ENCODE measurements around the gene GRIN3A.

The GRIN3A gene

GRCh38 chr9:101758304-101758930 is 20.0 kb upstream of the GRIN3A start:
- WGBS, 2 donors (ENCODE audit: extremely low coverage in 2 of 2, insufficient read length in 2 of 2, insufficient replicate concordance in 1 of 2): no CpG with 5 or more reads among the region's 2 CpGs
- Histone ChIP-seq H3K4me3 (ENCODE audit: low read length in 2 of 2) (no peak overlapping the region), H3K18ac (ENCODE audit: low read length) (no peak overlapping the region), H3K14ac (ENCODE audit: low read length) (no peak overlapping the region), H2BK120ac (ENCODE audit: low read depth, low read length) (no peak overlapping the region), H3K9me3 (replicated peaks in 1 of 2; ENCODE audit: control insufficient read depth in 2 of 2, insufficient read depth in 1 of 2, low read depth in 1 of 2, low read length in 2 of 2) (no peaks in the 10 kb centered on the region), H3K27ac (replicated peaks; ENCODE audit: low read length) (no peak overlapping the region), H2BK12ac (ENCODE audit: low read length) (no peak overlapping the region), H3K4me1 (ENCODE audit: control insufficient read depth in 2 of 2, insufficient read depth in 1 of 2, low read depth in 1 of 2, low read length in 2 of 2) (no peaks in the 10 kb centered on the region), H2BK5ac (ENCODE audit: low read length) (no peak overlapping the region), H3K4me2 (ENCODE audit: insufficient read depth, low read length, poor library complexity, severe bottlenecking) (no peak overlapping the region), H3K4ac (ENCODE audit: low read length) (no peak overlapping the region), H2AK5ac (ENCODE audit: low read depth, low read length) (no peak overlapping the region), H3K27me3 (ENCODE audit: control insufficient read depth in 3 of 3, insufficient read depth in 3 of 3, low read depth in 1 of 3, low read length in 3 of 3) (no peaks in the 10 kb centered on the region), H4K8ac (ENCODE audit: low read depth, low read length) (no peak overlapping the region), H2AFZ (ENCODE audit: low read length) (no peak overlapping the region), H3K9ac (ENCODE audit: low read depth, low read length, poor library complexity) (no peak overlapping the region), H3K79me1 (ENCODE audit: low read depth, low read length) (no peaks in the 10 kb centered on the region), H4K91ac (ENCODE audit: low read depth, low read length, poor library complexity) (no peak overlapping the region), H3K23ac (ENCODE audit: low read depth, low read length, poor library complexity) (no peak overlapping the region), H3K36me3 (replicated peaks in 1 of 2; ENCODE audit: control insufficient read depth in 2 of 2, insufficient read depth in 2 of 2, low read length in 2 of 2) (no peaks in the 10 kb centered on the region), H2BK15ac (ENCODE audit: low read length) (no peak overlapping the region)
- no peak for DNase-seq (ENCODE audit: low spot score)

GRCh38 chr9:101753716-101754115 is 15.3 kb upstream of the GRIN3A start:
- Histone ChIP-seq H3K9ac (ENCODE audit: low read depth, low read length, poor library complexity) (no peak overlapping the region), H3K36me3 (replicated peaks in 1 of 2; ENCODE audit: control insufficient read depth in 2 of 2, insufficient read depth in 2 of 2, low read length in 2 of 2) (no peaks in the 10 kb centered on the region), H3K9me3 (replicated peaks in 1 of 2; ENCODE audit: control insufficient read depth in 2 of 2, insufficient read depth in 1 of 2, low read depth in 1 of 2, low read length in 2 of 2) (no peaks in the 10 kb centered on the region), H3K23ac (ENCODE audit: low read depth, low read length, poor library complexity) (no peak overlapping the region), H2BK120ac (ENCODE audit: low read depth, low read length) (no peak overlapping the region), H2AK5ac (ENCODE audit: low read depth, low read length) (no peak overlapping the region), H2AFZ (ENCODE audit: low read length) (no peak overlapping the region), H3K4ac (ENCODE audit: low read length) (no peak overlapping the region), H2BK5ac (ENCODE audit: low read length) (no peak overlapping the region), H3K27me3 (ENCODE audit: control insufficient read depth in 3 of 3, insufficient read depth in 3 of 3, low read depth in 1 of 3, low read length in 3 of 3) (no peaks in the 10 kb centered on the region), H3K4me3 (ENCODE audit: low read length in 2 of 2) (no peak overlapping the region), H2BK12ac (ENCODE audit: low read length) (no peak overlapping the region), H3K18ac (ENCODE audit: low read length) (no peak overlapping the region), H3K27ac (replicated peaks; ENCODE audit: low read length) (no peak overlapping the region), H2BK15ac (ENCODE audit: low read length) (no peak overlapping the region), H3K4me2 (ENCODE audit: insufficient read depth, low read length, poor library complexity, severe bottlenecking) (no peak overlapping the region), H3K4me1 (ENCODE audit: control insufficient read depth in 2 of 2, insufficient read depth in 1 of 2, low read depth in 1 of 2, low read length in 2 of 2) (no peaks in the 10 kb centered on the region), H4K91ac (ENCODE audit: low read depth, low read length, poor library complexity) (no peak overlapping the region), H3K79me1 (ENCODE audit: low read depth, low read length) (no peaks in the 10 kb centered on the region), H4K8ac (ENCODE audit: low read depth, low read length) (no peak overlapping the region), H3K14ac (ENCODE audit: low read length) (no peak overlapping the region)
- WGBS, 2 donors (ENCODE audit: extremely low coverage in 2 of 2, insufficient read length in 2 of 2, insufficient replicate concordance in 1 of 2): no CpG with 5 or more reads among the region's 5 CpGs
- DNase-seq (ENCODE audit: low spot score): no peak

GRCh38 chr9:101751895-101752294 is 13.4 kb upstream of the GRIN3A start:
- no peaks in the 10 kb centered on the region for H3K36me3 ChIP-seq (replicated peaks in 1 of 2; ENCODE audit: control insufficient read depth in 2 of 2, insufficient read depth in 2 of 2, low read length in 2 of 2)
- no peak overlapping the region for H3K4me2 ChIP-seq (ENCODE audit: insufficient read depth, low read length, poor library complexity, severe bottlenecking)
- H3K27ac ChIP-seq (replicated peaks; ENCODE audit: low read length): no peak overlapping the region
- no peak overlapping the region for H2AK5ac ChIP-seq (ENCODE audit: low read depth, low read length)
- no peaks in the 10 kb centered on the region for H3K79me1 ChIP-seq (ENCODE audit: low read depth, low read length)
- DNase-seq (ENCODE audit: low spot score): no peak
- H3K9ac ChIP-seq (ENCODE audit: low read depth, low read length, poor library complexity): no peak overlapping the region
- no peak overlapping the region for H2BK120ac ChIP-seq (ENCODE audit: low read depth, low read length)
- no peak overlapping the region for H4K8ac ChIP-seq (ENCODE audit: low read depth, low read length)
- no peaks in the 10 kb centered on the region for H3K9me3 ChIP-seq (replicated peaks in 1 of 2; ENCODE audit: control insufficient read depth in 2 of 2, insufficient read depth in 1 of 2, low read depth in 1 of 2, low read length in 2 of 2)
- H2BK5ac ChIP-seq (ENCODE audit: low read length): no peak overlapping the region
- H3K4me3 ChIP-seq (ENCODE audit: low read length in 2 of 2): no peak overlapping the region
- no peak overlapping the region for H3K23ac ChIP-seq (ENCODE audit: low read depth, low read length, poor library complexity)
- H3K18ac ChIP-seq (ENCODE audit: low read length): no peak overlapping the region
- no CpG with 5 or more reads among the region's 2 CpGs for WGBS, 2 donors (ENCODE audit: extremely low coverage in 2 of 2, insufficient read length in 2 of 2, insufficient replicate concordance in 1 of 2)
- no peak overlapping the region for H4K91ac ChIP-seq (ENCODE audit: low read depth, low read length, poor library complexity)
- no peak overlapping the region for H3K4ac ChIP-seq (ENCODE audit: low read length)
- no peak overlapping the region for H3K14ac ChIP-seq (ENCODE audit: low read length)
- H3K27me3 ChIP-seq (ENCODE audit: control insufficient read depth in 3 of 3, insufficient read depth in 3 of 3, low read depth in 1 of 3, low read length in 3 of 3): no peaks in the 10 kb centered on the region
- no peak overlapping the region for H2AFZ ChIP-seq (ENCODE audit: low read length)
- H3K4me1 ChIP-seq (ENCODE audit: control insufficient read depth in 2 of 2, insufficient read depth in 1 of 2, low read depth in 1 of 2, low read length in 2 of 2): no peaks in the 10 kb centered on the region
- H2BK12ac ChIP-seq (ENCODE audit: low read length): no peak overlapping the region
- no peak overlapping the region for H2BK15ac ChIP-seq (ENCODE audit: low read length)

- H4K8ac ChIP-seq (ENCODE audit: low read depth, low read length): no peak overlapping the region
- H3K27me3 ChIP-seq (ENCODE audit: control insufficient read depth in 3 of 3, insufficient read depth in 3 of 3, low read depth in 1 of 3, low read length in 3 of 3): peaks cover 8 to 68% (median 30%) of the 10 kb centered on the region in 3 experiments
- no peaks in the 10 kb centered on the region for H3K36me3 ChIP-seq (replicated peaks in 1 of 2; ENCODE audit: control insufficient read depth in 2 of 2, insufficient read depth in 2 of 2, low read length in 2 of 2)
- no CpG with 5 or more reads among the region's 2 CpGs for WGBS, 2 donors (ENCODE audit: extremely low coverage in 2 of 2, insufficient read length in 2 of 2, insufficient replicate concordance in 1 of 2)
- H2AFZ ChIP-seq (ENCODE audit: low read length): no peak overlapping the region
- peaks cover 0 to 3% of the 10 kb centered on the region in 2 donors for H3K9me3 ChIP-seq (replicated peaks in 1 of 2; ENCODE audit: control insufficient read depth in 2 of 2, insufficient read depth in 1 of 2, low read depth in 1 of 2, low read length in 2 of 2)
- no peak overlapping the region for H3K14ac ChIP-seq (ENCODE audit: low read length)
- no peak overlapping the region for H3K4me2 ChIP-seq (ENCODE audit: insufficient read depth, low read length, poor library complexity, severe bottlenecking)
- no peak overlapping the region for H3K27ac ChIP-seq (replicated peaks; ENCODE audit: low read length)
- no peak for DNase-seq (ENCODE audit: low spot score)
- no peak overlapping the region for H3K4me3 ChIP-seq (ENCODE audit: low read length in 2 of 2)
- H4K91ac ChIP-seq (ENCODE audit: low read depth, low read length, poor library complexity): no peak overlapping the region
- H2BK12ac ChIP-seq (ENCODE audit: low read length): no peak overlapping the region
- H3K23ac ChIP-seq (ENCODE audit: low read depth, low read length, poor library complexity): no peak overlapping the region
- no peak overlapping the region for H3K9ac ChIP-seq (ENCODE audit: low read depth, low read length, poor library complexity)
- no peak overlapping the region for H2BK5ac ChIP-seq (ENCODE audit: low read length)
- H2BK15ac ChIP-seq (ENCODE audit: low read length): no peak overlapping the region
- H2BK120ac ChIP-seq (ENCODE audit: low read depth, low read length): no peak overlapping the region
- H2AK5ac ChIP-seq (ENCODE audit: low read depth, low read length): no peak overlapping the region
- no peaks in the 10 kb centered on the region for H3K79me1 ChIP-seq (ENCODE audit: low read depth, low read length)
- H3K4me1 ChIP-seq (ENCODE audit: control insufficient read depth in 2 of 2, insufficient read depth in 1 of 2, low read depth in 1 of 2, low read length in 2 of 2): peaks cover 0 to 7% of the 10 kb centered on the region in 2 donors
- H3K4ac ChIP-seq (ENCODE audit: low read length): no peak overlapping the region
- no peak overlapping the region for H3K18ac ChIP-seq (ENCODE audit: low read length)
Measured at GRCh38 chr9:101739311-101739710, 864 bp upstream of the GRIN3A start.

Measured in neuronal stem cell (in vitro differentiated cells).